HepG2 (cell line): ENCODE data around the gene SLC13A3. TPM values are rescaled to one million over a fixed set of nuclear protein-coding genes. Genes with fewer than 3 reads are reported as not detected.

Experiments used
- ATAC-seq: fragments of 200-7000 bp; cut with Tn5 transposase; 3 replicates; pipeline ENCODE4 v1.9.1; 2020; ENCODE audit warnings: mild to moderate bottlenecking, moderate library complexity
- BruUV-seq: library from RNA; stranded (reverse); fragments of 400-500 nt; replicated peaks from 2 replicates; lab custom pipeline; 2021; lab: Mats Ljungman, UMichigan
- CTCF ChIA-PET: fragments of 300-600 bp; formaldehyde crosslinking; extraction: SDS; loops from one replicate; lab custom pipeline; 2021; ENCODE audit warnings: low total read pairs, inconsistent platforms, low intra/inter-chr PET ratio; lab: Yijun Ruan, JAX
- POLR2A ChIA-PET: fragments of 350-600 bp; sonication (Branson Sonifier 250); formaldehyde crosslinking; loops from one replicate; lab custom pipeline; 2020; ENCODE audit warnings: antibody characterized with exemption, inconsistent platforms; lab: Yijun Ruan, JAX
- DNase-seq: peaks from one replicate; pipeline ENCODE4 v3.0.0-alpha.2; 2015; ENCODE audit warnings: low spot score
- FAIRE-seq: peaks from 3 replicates; lab custom pipeline; 2011; peaks lifted over from hg19 to GRCh38; lab: Jason Lieb, UNC
- H2AFZ ChIP-seq: one replicate; pipeline ENCODE4 v1.6.1; 2011; ENCODE audit warnings: low read length, inconsistent platforms
- H3K27ac ChIP-seq: fragments of 300-600 bp; 3 replicates; pipeline ENCODE4 v1.8.0; 2011; ENCODE audit warnings: mixed run types, mild to moderate bottlenecking, mixed read lengths, low read length, inconsistent platforms; ENCODE audit not compliant: insufficient read depth; ENCODE audit errors: extremely low read length
- H3K27me3 ChIP-seq, 2 experiments: fragments of 200-600 bp in 1 of 2; 2 replicates in 1 of 2; 3 replicates in 1 of 2; pipeline versions ENCODE4 v1.6.0 to v1.8.0; 2011; ENCODE audit warnings: low read length in 2 of 2, mild to moderate bottlenecking in 2 of 2, moderate library complexity in 2 of 2, inconsistent platforms in 1 of 2; ENCODE audit not compliant: insufficient read depth in 2 of 2, control insufficient read depth in 1 of 2
- H3K36me3 ChIP-seq, 2 experiments: fragments of 200-600 bp in 1 of 2; replicated peaks in 1 of 2; 2 replicates in 1 of 2; 3 replicates in 1 of 2; pipeline versions ENCODE4 v1.5.1 to v1.8.0; 2011; ENCODE audit warnings: low read length in 2 of 2, inconsistent platforms in 1 of 2; ENCODE audit not compliant: insufficient read depth in 2 of 2, control insufficient read depth in 1 of 2
- H3K4me1 ChIP-seq: 2 replicates; pipeline ENCODE4 v1.5.1; 2012; ENCODE audit warnings: low read length, inconsistent platforms; ENCODE audit not compliant: insufficient read depth
- H3K4me2 ChIP-seq: 2 replicates; pipeline ENCODE4 v1.6.0; 2011; ENCODE audit warnings: low read depth, low read length, inconsistent platforms
- H3K4me3 ChIP-seq, 3 experiments: fragments of 200-600 bp in 1 of 3; sonication (generic), shearing (Covaris generic) in 1 of 3; replicated peaks in 1 of 3; 2 replicates each; pipeline ENCODE4 v1.5.1; 2011 to 2016; ENCODE audit warnings: low read length in 3 of 3, inconsistent platforms in 2 of 3, low read depth in 2 of 3, mild to moderate bottlenecking in 2 of 3, control low read depth in 1 of 3, mixed read lengths in 1 of 3; ENCODE audit not compliant: insufficient read depth in 1 of 3
- H3K79me2 ChIP-seq: one replicate; pipeline ENCODE4 v1.6.1; 2011; ENCODE audit warnings: low read length, inconsistent platforms; ENCODE audit not compliant: insufficient read depth
- H3K9ac ChIP-seq: 2 replicates; pipeline ENCODE4 v1.6.0; 2011; ENCODE audit warnings: mild to moderate bottlenecking, low read depth, low read length, inconsistent platforms; ENCODE audit not compliant: insufficient read depth
- H3K9me3 ChIP-seq: 2 replicates; pipeline ENCODE4 v1.5.1; 2012; ENCODE audit warnings: mild to moderate bottlenecking, low read length
- H4K20me1 ChIP-seq: 2 replicates; pipeline ENCODE4 v1.6.0; 2011; ENCODE audit warnings: inconsistent platforms, mild to moderate bottlenecking, low read length, moderate library complexity; ENCODE audit not compliant: insufficient read depth
- EED ChIP-seq: sonication (generic); formaldehyde crosslinking; IDR thresholded peaks from 2 replicates; pipeline ENCODE4 v1.5.0; 2020; ENCODE audit warnings: mild to moderate bottlenecking, missing genetic modification reagents
- ESRRA ChIP-seq: sonication (generic); formaldehyde crosslinking; IDR thresholded peaks from 2 replicates; pipeline ENCODE4 v1.5.1; 2020; ENCODE audit warnings: mild to moderate bottlenecking, low read depth, missing genetic modification reagents
- HDAC2 ChIP-seq: sonication (generic); formaldehyde crosslinking; IDR thresholded peaks from 2 replicates; pipeline ENCODE4 v1.4.0; 2020; ENCODE audit warnings: missing genetic modification reagents
- PRDM15 ChIP-seq: sonication (generic); formaldehyde crosslinking; IDR thresholded peaks from 2 replicates; pipeline ENCODE4 v1.4.0; 2020; ENCODE audit warnings: missing genetic modification reagents
- TSC22D2 ChIP-seq: sonication (generic); formaldehyde crosslinking; IDR thresholded peaks from 2 replicates; pipeline ENCODE4 v1.5.1; 2020; ENCODE audit warnings: missing genetic modification reagents, mild to moderate bottlenecking, borderline replicate concordance
- ZNF891 ChIP-seq: sonication (generic); formaldehyde crosslinking; IDR thresholded peaks from 2 replicates; pipeline ENCODE4 v1.5.0; 2020; ENCODE audit warnings: mild to moderate bottlenecking, missing genetic modification reagents
- WGBS: methylation state at CpG from one replicate; pipeline ENCODE4 v1.1.6; 2017; ENCODE audit warnings: low lambda C conversion rate; 5-methylcytosine and 5-hydroxymethylcytosine counted together
- in situ Hi-C: cut with HindIII; loops from 2 replicates; pipeline ENCODE4 v1.10.0; 2017; ENCODE audit warnings: low pct_unique_long_range_greater_than_20kb; ENCODE audit not compliant: extremely low pct_ligation_motif_present
- intact Hi-C: fragments of 100-400 bp; cut with micrococcal nuclease; formaldehyde crosslinking; loops from one replicate; pipeline ENCODE4 v1.10.0; 2022; ENCODE audit not compliant: unreplicated experiment
- polyA plus RNA-seq, 8 experiments: library from polyadenylated mRNA; depleted of rRNA in 3 of 8; stranded (reverse) in 7 of 8; unstranded in 1 of 8; fragments of >200 nt; fragmentation: Illumina TruSeq in 4 of 8; extraction: Trizol in 4 of 8; gene quantifications; 2 replicates each; pipeline versions ENCODE4 v1.2.1 to v1.2.3, GENCODE V29; 2011 to 2016; ENCODE audit warnings: low read depth in 4 of 8, missing spikeins in 1 of 8, mixed read lengths in 1 of 8; ENCODE audit not compliant: insufficient read depth in 1 of 8
- total RNA-seq, 5 experiments: library from RNA; depleted of rRNA; stranded (reverse); fragments of >200 nt; fragmentation: Illumina TruSeq; extraction: Trizol; gene quantifications; 2 replicates each; pipeline ENCODE4 v1.2.3, GENCODE V29; 2016; ENCODE audit warnings: low read depth in 1 of 5
- TF ChIP-seq, protein P1 (sequence below), 2 experiments: fragments of 450-650 bp in 1 of 2; sonication (generic) in 1 of 2; formaldehyde crosslinking; IDR thresholded peaks; 2 replicates each; pipeline versions ENCODE4 v1.5.0 to v1.8.0; 2020 to 2022; ENCODE audit warnings: mild to moderate bottlenecking in 1 of 2, missing genetic modification reagents in 1 of 2

SLC13A3 gene
- total and polyA plus RNA-seq, 2 of the 13 experiments (the other 11 are each of a cell fraction or from before 2014, with no cell fraction given) = 66.5 to 76.0 TPM

DNA sequence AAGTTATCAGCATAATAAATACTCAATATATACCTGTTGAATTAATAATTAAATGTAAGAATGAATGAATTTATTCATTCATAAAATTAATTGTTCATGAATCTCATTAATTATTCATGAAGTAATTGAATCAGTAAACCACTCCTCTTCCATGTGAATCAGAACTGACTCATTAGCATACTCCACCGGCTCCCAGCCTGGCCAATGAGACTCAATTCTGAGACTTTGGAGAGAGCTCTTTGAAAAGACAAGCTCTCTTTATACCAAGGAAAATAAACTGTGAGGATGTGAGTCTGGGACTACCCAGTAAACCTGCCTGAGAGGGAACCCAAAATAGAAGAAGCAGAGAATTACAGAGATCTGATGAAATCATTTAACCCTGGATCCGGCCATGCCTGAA, 49.8 kb upstream of the SLC13A3 start:
- H3K4me2 ChIP-seq = no peak overlapping the region
- in situ Hi-C loops = no loop called here
- peaks cover 64% of the 10 kb centered on the region for H3K4me1 ChIP-seq
- intact Hi-C loops = no loop called here
- H3K27ac ChIP-seq = no peak overlapping the region
- H3K36me3 ChIP-seq = no peaks in the 10 kb centered on the region
- peaks cover under 1% of the 10 kb centered on the region; the same call in 1 of the 2 replicates for H3K9me3 ChIP-seq
- no peak overlapping the region for H2AFZ ChIP-seq
- ChIA-PET CTCF (interaction anchor here (3.7 kb wide), 1 partner anchor 180 kb away, joined by 45 read pairs; no protein-coding TSS in a partner anchor), POLR2A (no interaction called here)
- no peaks in the 10 kb centered on the region for H3K79me2 ChIP-seq
- 29% methylated on average over 2 of the region's 2 CpGs for WGBS
- DNase-seq = no peak
- no peak for FAIRE-seq
- H3K9ac ChIP-seq = no peak overlapping the region
- ATAC-seq = no peak
- no peak overlapping the region for H3K4me3 ChIP-seq
- no peaks in the 10 kb centered on the region for H4K20me1 ChIP-seq
- TF ChIP-seq HDAC2 (no peak), EED (no peak), ZNF891 (CRISPR knock-in tag) (no peak), TSC22D2 (CRISPR knock-in tag) (no peak), PRDM15 (CRISPR knock-in tag) (0 out of 2 replicates have a peak, but pooled peaks have one; percentile 0), ESRRA (CRISPR knock-in tag) (no peak)
- TF ChIP-seq, protein P1, sequence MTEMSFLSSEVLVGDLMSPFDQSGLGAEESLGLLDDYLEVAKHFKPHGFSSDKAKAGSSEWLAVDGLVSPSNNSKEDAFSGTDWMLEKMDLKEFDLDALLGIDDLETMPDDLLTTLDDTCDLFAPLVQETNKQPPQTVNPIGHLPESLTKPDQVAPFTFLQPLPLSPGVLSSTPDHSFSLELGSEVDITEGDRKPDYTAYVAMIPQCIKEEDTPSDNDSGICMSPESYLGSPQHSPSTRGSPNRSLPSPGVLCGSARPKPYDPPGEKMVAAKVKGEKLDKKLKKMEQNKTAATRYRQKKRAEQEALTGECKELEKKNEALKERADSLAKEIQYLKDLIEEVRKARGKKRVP (CRISPR knock-in tag; IDR thresholded peaks at IDR 0.05) = no peak
- H3K27me3 ChIP-seq = no peaks in the 10 kb centered on the region
- BruUV-seq = no TSS peak
